Measurements from ENCODE around the gene N4BP2. TPM values are rescaled to one million over a fixed set of nuclear protein-coding genes. Genes with fewer than 3 reads are reported as not detected.

N4BP2 gene
- total RNA-seq, 1 donor from 2014 or later = 29.8 TPM

DNA sequence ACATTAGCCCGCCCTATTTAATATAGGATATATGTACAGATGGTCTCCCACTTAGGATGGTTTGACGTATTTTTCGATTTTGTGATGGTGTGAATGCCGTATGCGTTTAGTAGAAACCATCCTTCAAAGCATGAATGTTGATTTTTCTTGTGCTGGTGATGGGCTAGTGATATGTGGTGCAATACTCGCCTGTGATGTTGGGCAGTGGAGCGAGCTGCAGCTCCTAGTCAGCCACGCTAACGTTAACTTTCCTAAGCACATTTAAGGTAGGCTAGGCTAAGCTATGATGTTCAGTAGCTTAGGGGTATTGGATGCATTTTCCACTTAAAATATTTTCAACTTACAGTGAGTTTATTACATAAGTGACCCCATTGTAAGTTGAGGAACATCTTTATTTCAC, 103.6 kb downstream of the N4BP2 start:
- no peak for DNase-seq

DNA sequence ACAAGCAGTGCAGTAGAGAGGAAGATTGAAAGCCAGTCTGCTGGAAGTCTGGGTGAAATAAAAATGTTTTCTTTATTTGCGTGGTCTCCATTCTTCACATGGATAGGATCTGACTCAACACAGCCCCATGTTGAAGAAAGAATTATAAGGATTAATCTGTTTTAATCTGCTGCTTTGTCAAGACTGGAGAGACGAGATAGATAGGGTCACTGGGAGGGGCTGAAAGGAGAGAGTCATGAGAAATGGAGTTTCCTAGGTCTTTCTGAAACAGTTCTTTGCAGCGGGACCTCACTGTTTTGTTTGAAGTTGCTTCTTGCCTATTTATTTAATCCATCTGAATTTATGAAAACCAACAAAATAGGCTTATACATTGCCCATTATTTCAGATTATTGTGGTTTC, 107.8 kb downstream of the N4BP2 start:
- DNase-seq = no peak

DNA sequence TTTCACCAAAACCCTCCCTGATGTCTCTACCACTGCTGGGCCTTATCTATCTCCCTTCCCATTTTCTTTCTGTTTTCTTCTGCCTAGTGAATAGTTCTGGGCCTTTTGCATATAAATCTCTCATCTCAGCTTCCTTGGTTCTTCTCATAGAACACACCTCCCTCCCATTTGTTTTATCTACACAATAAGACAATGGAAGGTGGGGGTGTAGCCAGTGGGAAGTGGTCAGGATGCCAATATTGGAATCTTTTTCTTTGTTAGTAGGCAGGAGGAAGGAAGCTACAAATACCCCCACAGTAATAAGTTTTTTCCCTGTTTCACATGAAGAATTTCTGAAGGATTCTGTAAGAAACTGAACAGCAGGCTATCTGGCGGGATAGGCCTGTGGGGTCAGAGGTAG, 109.3 kb downstream of the N4BP2 start:
- no peak for DNase-seq

DNA sequence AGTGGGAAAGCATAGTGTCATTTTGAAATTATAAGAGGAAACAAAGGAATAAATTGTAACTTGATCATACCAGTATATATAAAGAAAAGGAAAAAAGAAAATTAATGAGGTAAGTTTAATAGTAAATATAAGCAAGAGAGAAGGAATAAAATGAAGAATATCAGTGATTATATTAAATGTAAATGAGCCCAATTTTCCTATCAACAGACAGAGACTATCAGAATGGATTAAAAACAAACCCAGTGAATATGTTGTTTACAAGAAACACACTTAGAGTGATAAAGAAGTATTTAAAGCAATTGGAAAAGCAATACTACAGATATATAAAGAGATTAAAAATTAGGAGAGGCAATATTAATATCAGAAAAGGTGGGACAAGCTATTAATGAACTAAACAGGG, 111.4 kb downstream of the N4BP2 start:
- no peak for DNase-seq

DNA sequence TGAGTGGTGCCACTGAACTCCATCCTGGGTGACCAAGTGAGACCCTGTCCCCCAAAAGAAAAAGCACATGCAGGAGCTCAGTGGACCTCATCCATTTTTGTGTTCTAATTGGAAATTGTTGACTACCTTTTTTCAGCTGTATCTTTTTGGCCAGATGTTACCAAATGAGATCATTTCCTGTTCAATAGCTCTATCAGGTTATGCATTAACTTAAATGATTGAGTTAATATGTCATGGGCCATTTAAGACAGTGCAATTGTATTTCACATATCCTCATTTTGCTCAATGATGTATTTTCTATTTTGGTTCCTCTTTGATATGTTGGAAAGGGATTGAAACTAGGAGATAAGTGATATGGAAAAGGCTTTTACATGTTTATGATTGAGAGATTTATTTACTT, 113.9 kb downstream of the N4BP2 start:
- DNase-seq = no peak

DNA sequence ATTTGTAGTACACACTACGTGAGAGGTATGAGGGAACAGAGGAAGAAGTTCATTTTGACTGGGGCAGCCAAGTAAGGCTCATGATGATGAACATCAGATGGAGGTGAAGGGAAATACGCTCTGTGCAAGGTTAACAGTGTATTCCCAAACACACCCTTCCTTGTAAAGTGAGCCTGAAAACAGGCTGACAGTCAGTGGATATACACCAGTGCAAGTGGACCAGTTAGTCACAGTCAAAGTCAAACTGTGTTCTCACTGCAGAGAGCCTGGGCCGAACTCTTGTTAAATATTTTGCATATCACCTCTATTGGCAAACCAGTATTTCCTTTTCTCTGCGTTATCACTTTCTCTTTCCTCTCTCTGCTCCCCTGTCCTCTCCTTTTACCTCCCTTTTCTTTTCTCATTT, 116.8 kb downstream of the N4BP2 start:
- DNase-seq = no peak

DNA sequence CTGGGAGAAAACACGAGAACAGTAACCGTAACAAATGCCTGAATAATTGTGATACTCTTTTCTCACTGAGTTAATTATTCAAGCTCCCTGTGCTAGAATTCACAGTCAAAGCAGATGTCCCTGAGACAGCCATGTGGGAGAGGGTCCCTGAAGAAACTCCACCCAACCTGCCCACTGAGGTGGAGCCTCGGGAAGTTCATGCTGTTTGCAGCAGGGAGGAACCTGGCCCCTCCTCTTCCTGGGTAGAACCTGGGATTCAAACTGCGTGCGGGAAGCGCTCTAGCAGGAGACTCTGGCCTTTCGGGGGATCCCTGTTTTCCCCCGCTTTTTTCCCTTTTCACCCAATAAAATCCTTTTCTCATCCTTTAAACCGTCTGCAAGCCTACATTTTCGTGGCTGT, 120.0 kb downstream of the N4BP2 start:
- DNase-seq = no peak

DNA sequence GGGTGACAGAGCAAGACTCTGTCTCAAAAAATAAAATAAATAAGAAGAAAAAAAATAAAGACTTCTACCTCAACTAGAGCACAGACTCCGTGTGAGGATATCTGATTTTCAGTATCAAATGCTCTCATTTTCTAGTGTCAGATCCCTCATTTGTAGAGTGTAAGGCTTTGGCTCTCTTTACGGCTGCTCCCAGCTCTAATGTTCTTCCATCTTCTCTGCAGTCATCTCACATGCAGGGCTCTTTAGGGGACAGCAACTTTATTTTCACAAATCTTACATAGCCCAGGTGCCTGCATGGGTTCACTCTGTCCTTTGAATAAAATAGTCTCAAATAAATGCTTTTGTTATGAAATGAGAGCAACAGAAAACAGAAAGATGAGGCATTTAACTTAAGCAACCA, 120.9 kb downstream of the N4BP2 start:
- no peak for DNase-seq

DNA sequence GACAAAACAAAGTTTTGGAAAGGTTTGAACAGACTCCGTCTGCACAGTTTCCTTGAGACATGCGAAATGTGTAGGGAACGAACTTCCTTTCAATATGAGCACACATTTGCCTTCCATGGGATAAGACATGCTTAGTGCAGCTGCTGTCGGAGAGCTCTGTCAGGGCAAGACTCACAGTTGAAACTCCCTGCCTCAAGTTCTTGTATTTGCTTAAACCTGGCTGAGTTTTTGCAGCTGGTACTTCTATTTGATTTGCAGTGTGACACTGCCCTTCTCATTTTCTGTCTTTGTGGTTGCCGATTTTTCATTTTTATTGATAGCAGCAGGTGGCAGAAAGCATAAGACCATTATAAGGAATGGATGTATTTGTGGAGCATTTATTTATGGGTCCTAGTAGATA, 122.0 kb downstream of the N4BP2 start:
- no peak for DNase-seq

DNA sequence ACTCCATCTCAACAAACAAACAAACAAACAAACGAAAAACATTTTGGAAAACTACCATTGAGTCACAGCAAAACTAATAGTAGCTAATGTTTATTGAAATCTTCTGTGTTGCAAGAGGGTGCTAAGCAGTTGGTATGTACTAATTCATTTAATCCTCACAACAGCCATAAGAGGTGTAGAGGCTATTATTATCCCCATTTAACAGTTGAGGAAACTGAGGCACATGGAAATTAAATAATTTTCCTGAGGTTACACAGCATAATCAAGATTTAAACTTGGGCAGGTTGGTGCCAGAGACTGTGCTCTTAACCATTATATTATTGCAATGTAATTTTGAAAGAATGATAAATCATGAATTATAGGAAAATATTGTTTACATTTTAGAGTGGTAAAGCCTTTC, 122.7 kb downstream of the N4BP2 start:
- no peak for DNase-seq

DNA sequence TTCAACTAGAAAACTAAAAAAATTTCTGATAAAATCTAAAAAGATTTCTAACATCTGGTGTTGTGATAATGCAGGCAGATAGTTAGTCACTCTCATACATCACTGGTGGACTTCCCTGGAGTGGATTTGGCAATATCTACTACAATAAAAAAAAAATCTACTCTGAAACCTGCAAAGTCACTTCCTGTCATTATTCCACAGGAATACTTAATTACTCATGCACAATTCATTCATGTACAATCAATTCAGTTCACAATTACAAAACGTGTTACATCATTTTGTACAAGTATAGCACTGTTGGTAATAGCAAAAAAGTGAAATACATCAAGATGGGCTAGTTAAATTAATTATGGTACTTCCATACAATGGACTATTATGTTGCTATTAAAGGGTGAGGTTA, 123.7 kb downstream of the N4BP2 start:
- DNase-seq = no peak

DNA sequence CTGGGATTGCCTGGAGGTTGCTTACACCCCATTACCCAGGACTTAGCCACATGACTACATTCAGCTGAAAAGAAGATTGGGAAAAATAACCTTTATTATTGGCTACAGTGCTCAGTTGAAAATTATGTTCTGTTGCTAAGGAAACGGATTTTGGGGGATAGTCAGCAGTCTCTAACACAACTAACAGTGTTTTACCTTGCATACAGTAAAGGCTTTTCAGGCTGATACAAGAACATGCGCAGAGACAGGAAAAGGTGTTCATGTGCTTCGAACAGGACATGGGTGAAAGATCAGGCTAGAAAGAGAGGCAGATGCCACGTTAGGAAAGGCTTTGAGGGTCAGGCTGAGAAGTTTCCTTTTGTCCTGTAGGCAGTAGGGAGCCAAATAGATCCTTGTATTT, 125.4 kb downstream of the N4BP2 start:
- no peak for DNase-seq

DNA sequence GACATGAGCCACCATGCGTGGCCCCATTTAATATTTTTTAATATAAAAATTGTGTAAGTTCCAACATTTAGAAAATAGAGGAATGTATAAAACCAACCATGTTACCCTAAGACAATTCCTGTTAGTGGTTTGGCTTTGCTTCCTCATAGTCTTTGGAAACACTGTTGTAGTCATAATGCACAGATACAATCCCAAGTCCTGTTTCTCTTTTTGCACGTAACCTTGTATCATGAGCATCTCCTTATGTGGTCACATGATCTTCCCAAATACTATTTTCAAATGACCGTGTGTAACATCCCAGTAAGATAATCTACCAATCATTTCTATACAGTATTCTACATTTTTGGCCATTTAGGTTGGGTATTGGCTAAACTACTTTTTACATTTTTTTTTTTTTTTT, 126.3 kb downstream of the N4BP2 start:
- no peak for DNase-seq

DNA sequence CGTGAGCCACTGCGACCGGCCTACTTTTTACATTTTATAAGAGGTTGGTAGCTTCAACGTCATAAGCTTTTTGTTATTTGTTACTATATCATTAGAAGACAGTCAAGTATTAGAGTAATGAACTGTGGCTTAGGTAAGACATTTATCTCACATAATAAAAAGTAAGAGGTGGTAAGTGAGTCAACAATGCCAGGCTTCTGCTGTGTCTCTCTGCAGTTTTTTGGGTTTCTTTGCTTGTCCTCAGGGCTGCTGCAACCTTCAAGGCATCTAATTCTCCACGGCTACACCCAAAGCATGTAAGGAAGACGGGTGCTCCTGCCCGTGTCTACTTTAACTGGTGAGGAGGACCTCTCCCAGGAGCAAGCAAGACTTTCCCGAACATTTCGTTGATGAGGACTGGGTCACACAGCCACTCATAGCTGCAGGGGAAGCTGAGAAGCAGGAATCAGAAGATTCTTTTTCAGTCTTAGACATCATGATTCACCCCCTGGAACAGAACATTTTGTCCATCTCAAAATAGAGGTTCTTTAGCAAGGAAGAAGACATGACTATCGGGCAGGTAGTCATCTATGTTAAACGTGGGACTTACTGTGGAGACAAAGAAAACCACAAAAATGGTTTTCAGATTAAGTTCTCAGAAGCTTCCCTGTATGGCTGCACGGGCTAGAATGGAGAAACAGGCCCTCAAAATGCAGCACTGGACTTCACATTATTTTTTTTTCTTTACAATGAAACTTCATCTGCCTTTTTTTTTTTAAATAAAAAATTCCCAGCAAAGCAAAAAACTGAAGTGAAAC, 127.2 kb downstream of the N4BP2 start:
- no peak for DNase-seq

DNA sequence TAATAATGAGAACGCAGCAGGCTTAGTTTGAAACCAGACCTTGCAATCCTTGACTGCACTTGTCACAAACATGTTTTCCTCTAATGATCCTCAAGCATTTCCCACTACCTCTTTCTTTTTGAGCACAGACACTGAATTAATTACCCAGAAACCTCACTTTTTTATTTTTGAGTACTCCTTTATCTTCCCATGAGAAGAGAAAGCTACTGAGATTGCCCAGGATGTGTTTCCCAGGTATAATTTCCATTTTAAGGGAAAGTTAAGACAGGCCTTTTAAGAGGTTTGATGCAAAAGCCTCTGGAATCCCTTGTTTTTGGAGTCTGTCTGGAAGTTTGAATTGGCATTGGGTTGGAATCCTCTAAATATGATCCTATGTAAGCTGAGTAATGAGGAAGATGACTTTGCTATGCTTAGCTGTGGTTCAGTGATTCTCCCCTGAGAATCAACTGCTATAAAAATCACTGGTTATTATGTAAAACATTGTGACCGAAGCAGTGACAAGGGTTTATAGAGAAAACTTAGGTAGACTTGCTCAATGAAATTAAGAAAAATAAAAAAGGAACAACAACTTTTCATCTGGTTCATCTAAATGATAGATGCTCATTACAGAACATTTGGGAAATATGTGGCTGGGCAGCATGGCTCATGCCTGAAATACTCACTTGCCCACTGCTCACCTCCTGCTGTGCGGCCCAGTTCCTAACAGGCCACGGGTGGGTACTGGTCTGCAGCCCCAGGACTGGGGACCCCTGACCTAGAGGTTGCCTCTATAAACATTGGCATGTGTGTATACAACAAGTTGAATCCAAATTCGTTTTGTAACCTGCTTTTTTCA, 129.4 kb downstream of the N4BP2 start:
- no peak for DNase-seq

DNA sequence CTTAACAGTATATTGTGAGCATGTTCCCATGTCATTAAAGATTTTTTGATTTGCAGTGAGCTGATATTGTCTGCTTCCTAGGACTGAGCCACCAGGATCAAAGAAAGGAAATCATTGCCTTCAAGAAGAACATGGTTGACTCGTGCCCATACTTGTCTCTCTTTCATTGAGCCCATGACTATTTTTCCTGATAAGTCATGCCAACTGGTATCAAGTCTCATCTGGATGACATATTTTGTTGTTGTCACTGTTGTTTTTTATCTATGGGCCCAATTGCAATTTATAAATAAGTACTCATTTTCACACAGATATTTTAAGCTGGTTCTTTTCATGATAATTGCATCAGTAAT, 130.0 kb downstream of the N4BP2 start:
- DNase-seq = no peak

DNA sequence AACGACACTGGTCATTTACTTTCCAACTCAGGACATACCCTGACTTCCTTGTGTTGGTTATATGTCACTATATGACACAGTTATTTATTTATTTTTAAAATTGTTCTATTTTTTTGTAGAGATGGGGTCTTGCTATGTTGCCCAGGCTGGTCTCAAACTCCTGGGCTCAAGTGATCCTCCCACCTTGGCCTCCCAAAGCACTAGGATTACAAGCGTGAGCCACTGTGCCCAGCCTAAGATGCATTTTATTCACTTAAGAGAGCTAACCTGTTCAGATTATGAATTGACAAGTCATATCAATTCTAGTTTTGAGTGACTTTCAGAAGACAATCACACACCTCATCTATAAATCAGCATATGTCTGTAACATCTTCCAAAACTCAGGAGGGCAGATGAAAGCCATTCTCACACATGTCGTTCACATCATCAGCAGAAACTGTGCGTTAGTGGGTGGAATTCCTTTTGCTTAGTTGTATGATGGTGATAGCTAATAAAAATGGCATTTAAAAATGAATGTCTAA, 130.8 kb downstream of the N4BP2 start:
- no peak for DNase-seq

DNA sequence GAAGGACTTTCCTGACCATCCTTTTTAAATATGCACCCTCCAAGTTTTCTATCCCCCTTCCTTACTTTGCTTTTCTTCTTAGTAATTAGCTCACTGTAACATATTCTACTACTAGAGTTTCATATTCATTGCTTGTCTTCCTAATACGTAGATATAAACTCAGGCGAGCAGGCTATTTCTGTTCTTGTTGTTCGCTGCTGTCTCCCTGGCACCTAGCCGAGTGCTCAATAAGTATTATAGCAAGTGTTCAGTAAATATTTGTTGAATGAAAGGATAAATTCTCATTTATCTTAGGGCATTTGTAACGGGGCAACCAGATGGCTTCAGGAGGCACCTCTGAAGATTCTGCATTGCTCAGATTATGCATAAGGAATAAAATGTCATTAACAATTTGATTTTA, 133.4 kb downstream of the N4BP2 start:
- DNase-seq = no peak

DNA sequence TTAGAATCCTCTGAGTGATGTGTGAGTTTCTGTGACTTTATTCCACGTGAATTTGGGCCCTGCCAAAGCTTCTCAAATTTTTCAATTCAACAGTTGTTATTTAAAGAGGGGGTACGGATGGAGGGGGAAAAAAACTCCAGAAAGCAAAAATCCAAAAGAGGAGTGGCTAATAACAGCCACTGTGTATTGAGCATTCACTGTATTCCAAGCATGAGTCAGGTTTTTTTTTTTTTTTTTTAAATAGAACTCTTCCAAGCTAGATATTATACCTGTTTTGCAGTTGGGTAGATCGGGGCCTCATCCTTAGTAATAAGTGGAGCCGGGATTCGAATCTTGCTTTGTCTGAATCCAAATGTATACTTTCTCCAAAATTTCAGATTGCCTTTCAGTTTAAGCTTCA, 133.8 kb downstream of the N4BP2 start:
- DNase-seq = no peak

DNA sequence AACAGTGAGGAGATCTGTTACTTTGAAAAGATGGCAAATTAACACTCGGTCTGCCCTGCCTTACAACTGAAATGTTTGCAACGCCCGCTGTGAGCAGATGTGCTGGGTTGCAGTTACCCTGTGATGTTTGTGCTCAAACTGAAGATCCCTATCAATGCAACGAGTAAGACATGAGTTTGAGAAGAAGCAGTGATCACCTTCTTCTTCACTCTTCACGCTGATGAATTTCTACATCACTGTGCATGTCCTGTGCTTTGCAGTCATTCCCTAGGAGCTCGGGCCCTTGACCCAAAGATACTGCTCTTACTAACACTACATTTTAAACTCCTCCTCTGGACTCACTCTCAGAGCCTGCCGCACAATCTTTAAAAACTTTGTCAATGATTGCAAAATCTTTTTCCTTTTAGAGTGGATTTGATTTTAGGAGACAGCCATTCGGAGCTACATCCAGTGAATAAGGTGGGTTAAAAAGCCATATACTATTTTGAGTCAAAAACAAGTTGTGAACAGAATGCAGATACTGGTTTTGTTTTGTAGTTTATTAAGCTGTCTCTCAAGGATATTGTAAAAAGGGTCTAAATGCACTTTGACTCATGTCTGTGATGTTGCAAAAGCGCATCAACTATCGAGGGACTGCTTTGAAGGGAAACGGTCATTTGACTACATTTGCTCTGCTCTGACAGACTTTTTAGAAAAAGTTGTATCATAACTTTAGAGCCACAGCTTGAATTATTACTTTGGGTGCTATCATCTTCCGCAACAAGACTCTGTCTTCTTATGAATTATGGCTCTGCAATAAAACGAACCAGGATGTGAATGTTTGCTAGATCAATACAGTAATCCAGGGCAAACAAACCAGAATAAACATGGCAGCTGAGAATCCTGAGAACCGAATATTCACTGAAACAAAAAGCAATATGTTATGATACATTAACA, 134.5 kb downstream of the N4BP2 start:
- DNase-seq = no peak

DNA sequence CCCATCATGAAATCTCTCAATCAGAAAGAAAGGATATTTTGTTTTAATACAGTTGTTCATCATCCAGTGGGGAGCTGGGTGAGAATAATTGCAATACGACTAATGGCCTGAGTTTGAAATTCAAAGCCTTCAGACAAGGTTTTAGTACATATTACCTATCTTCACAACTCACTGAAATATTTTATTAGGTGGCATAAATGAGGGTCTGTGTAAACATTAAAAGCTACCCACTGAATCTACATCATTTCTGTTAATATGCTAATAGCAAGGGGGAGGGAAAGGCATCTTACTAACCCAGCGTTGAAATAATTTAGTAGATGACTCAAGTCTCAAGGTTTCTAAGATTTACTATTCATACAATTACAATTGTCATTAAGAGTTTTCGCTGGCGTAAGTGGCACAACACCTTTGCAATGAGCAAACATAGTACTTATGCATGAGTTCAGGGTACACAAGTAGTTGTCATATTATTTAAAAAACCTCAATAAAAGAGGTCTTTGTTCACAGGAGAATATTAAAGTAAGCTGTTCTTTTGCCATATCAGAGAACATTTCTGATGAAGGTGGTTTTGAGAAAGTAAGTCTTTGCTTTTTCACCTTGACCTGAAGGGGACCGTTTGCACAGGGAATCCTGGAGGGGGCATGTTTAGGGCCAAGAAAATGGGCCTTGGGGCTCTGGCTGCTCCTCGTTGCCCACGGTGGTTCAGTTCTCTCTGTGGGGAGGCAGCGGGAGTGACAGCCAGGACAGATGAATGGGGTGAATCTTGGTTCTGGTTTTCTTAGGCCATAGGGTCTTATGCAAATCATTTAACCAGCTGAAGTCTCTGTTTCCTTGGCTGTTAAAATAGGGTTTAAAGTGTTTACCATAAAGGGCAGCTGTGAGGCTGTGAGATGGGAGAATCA, 135.7 kb downstream of the N4BP2 start:
- DNase-seq = no peak

All from skin of body (tissue), 2 donors.